ENCODE data around the gene TRAK1.

Gene TRAK1

DNA sequence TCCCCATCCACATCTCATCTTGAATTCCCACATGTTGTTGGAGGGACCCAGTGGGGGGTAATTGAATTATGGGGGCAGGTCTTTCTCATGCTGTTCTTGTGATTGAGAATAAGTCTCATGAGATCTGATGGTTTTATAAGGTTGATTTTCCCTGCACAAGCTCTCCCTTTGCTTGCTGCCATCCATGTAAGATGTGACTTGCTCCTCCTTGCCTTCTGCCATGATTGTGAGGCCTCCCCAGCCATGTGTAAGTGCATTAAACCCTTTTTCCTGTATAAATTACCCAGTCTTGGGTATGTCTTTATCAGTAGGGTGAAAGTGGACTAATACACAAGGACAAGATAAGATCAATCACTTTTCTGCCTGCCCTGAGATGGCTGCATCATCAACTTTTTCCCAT is 180.6 kb downstream of the TRAK1 start:
- TF ChIP-seq, protein P1, sequence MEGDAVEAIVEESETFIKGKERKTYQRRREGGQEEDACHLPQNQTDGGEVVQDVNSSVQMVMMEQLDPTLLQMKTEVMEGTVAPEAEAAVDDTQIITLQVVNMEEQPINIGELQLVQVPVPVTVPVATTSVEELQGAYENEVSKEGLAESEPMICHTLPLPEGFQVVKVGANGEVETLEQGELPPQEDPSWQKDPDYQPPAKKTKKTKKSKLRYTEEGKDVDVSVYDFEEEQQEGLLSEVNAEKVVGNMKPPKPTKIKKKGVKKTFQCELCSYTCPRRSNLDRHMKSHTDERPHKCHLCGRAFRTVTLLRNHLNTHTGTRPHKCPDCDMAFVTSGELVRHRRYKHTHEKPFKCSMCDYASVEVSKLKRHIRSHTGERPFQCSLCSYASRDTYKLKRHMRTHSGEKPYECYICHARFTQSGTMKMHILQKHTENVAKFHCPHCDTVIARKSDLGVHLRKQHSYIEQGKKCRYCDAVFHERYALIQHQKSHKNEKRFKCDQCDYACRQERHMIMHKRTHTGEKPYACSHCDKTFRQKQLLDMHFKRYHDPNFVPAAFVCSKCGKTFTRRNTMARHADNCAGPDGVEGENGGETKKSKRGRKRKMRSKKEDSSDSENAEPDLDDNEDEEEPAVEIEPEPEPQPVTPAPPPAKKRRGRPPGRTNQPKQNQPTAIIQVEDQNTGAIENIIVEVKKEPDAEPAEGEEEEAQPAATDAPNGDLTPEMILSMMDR (conservative IDR thresholded peaks at IDR 0.05; ENCODE audit: low read length), result no peak
- DNase-seq (ENCODE audit: low read depth), result no peak
- no peak overlapping the region for H3K4me3 ChIP-seq (ENCODE audit: low read length)

GRCh38 chr3:42273361-42273760 is 182.2 kb downstream of the TRAK1 start:
- no peak for DNase-seq (ENCODE audit: low read depth)
- H3K4me3 ChIP-seq (ENCODE audit: low read length), result no peak overlapping the region
- TF ChIP-seq, protein P1 (conservative IDR thresholded peaks at IDR 0.05; ENCODE audit: low read length), result no peak

DNA sequence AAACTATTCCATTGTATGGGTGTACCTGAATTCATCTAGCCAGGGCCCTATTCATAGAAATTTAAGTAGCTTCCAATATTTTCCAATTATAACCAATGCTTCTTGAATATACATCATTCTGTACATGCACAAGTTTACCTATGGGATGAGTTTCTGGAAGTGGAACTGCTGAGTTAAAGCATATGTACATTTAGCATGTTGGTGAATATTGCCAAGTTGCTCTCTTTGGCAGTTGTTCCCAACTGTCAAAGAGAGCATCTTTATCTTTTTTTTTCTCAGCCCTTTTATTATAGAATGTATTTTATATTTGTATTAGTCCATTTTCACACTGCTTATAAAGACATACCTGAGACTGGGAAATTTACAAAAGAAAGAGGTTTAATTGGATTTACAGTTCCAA is 183.1 kb downstream of the TRAK1 start:
- no peak for DNase-seq (ENCODE audit: low read depth)
- H3K4me3 ChIP-seq (ENCODE audit: low read length), result no peak overlapping the region
- TF ChIP-seq, protein P1 (conservative IDR thresholded peaks at IDR 0.05; ENCODE audit: low read length), result no peak

GRCh38 chr3:42275217-42275616 is 184.1 kb downstream of the TRAK1 start:
- DNase-seq (ENCODE audit: low read depth), result no peak
- TF ChIP-seq, protein P1 (conservative IDR thresholded peaks at IDR 0.05; ENCODE audit: low read length), result no peak
- H3K4me3 ChIP-seq (ENCODE audit: low read length), result no peak overlapping the region

Data from AG10803 (cell line).